NB4 (cell line): Measurements from ENCODE around the gene GRM8.

ENCODE experiments used
- CTCF ChIP-seq: IDR thresholded peaks from one replicate; pipeline ENCODE4 v1.5.1; 2012; ENCODE audit warnings: low read depth, low read length
- MAX ChIP-seq: IDR thresholded peaks from 2 replicates; pipeline ENCODE4 v1.6.1; 2011; ENCODE audit warnings: low read depth, low read length
- MYC ChIP-seq: IDR thresholded peaks from 2 replicates; pipeline ENCODE4 v1.6.1; 2011; ENCODE audit warnings: low read depth, low read length

GRCh38 chr7:126499481-126499880, 753.3 kb downstream of the GRM8 start:
- no peak for TF ChIP-seq MAX
- no peak for TF ChIP-seq CTCF
- no peak for TF ChIP-seq MYC
